HUES6 (cell line): ENCODE results near the gene FSCN2.
"Not testable (repeated sequence)": the region's sequence is repeated elsewhere in the genome, so short reads cannot be mapped to it uniquely, and the experiment has no call there.

Experiments
- H3K27ac ChIP-seq: 2 replicates; pipeline ENCODE4 v1.7.0; 2013; ENCODE audit warnings: low read depth, mild to moderate bottlenecking, low read length, inconsistent platforms
- H3K27me3 ChIP-seq: 2 replicates; pipeline ENCODE4 v1.6.1; 2013; ENCODE audit warnings: low read length; ENCODE audit not compliant: control insufficient read depth, insufficient read depth
- H3K36me3 ChIP-seq: 2 replicates; pipeline ENCODE4 v1.6.1; 2013; ENCODE audit warnings: low read length; ENCODE audit not compliant: control insufficient read depth, insufficient read depth
- H3K4me1 ChIP-seq: 2 replicates; pipeline ENCODE4 v1.6.1; 2013; ENCODE audit warnings: low read length; ENCODE audit not compliant: control insufficient read depth, insufficient read depth
- H3K4me3 ChIP-seq: 2 replicates; pipeline ENCODE4 v1.5.1; 2013; ENCODE audit warnings: low read depth, low read length
- H3K9ac ChIP-seq: one replicate; pipeline ENCODE4 v1.6.1; 2013; ENCODE audit warnings: mild to moderate bottlenecking, low read length
- H3K9me3 ChIP-seq: 2 replicates; pipeline ENCODE4 v1.6.1; 2013; ENCODE audit warnings: low read depth, low read length; ENCODE audit not compliant: control insufficient read depth, insufficient read depth

Gene FSCN2

GRCh38 chr17:81522491-81523401, 5.4 kb upstream of the FSCN2 start:
- Histone ChIP-seq H3K36me3 (no peaks in the 10 kb centered on the region), H3K4me1 (peaks cover 34% of the 10 kb centered on the region), H3K9ac (peak overlapping the region; percentile 46), H3K9me3 (no peaks in the 10 kb centered on the region), H3K27ac (no peak overlapping the region), H3K4me3 (no peak overlapping the region), H3K27me3 (peaks cover 36% of the 10 kb centered on the region)

DNA sequence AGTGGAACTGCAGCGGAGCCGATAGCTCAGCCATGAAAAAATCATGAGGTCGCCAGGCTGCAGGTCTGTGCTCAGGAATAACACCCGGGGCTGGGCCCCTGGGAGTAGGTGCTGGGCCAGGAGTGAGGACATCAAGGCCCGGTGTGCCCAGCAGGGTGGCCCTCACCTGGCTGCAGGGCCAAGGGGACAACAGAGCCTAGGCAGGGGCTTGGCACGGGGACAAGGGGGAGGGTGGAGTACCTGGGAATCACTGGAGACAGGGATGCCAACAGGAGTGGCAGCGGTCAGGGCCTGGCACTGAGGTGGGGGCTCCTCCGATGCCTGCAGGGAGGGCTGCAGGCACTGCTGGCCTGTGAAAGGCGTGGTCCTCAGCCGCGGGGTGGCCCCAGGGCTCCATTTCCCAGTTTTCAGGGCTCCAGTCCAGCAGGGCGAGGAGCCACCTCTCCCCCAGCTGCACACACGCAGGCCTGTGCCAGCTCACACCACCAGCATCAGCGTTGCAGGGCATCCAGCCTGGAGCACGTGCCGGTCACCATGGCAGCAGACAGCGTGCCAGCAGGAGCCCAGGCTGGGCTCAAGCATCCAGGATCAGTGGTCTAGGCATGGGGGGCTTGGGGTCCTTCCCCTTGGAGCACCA, 4.7 kb upstream of the FSCN2 start:
- Histone ChIP-seq H3K9me3 (no peaks in the 10 kb centered on the region), H3K4me1 (peaks cover 26% of the 10 kb centered on the region), H3K27me3 (peaks cover 30% of the 10 kb centered on the region), H3K9ac (peak overlapping the region; percentile 46), H3K36me3 (no peaks in the 10 kb centered on the region), H3K27ac (no peak overlapping the region), H3K4me3 (no peak overlapping the region)

DNA sequence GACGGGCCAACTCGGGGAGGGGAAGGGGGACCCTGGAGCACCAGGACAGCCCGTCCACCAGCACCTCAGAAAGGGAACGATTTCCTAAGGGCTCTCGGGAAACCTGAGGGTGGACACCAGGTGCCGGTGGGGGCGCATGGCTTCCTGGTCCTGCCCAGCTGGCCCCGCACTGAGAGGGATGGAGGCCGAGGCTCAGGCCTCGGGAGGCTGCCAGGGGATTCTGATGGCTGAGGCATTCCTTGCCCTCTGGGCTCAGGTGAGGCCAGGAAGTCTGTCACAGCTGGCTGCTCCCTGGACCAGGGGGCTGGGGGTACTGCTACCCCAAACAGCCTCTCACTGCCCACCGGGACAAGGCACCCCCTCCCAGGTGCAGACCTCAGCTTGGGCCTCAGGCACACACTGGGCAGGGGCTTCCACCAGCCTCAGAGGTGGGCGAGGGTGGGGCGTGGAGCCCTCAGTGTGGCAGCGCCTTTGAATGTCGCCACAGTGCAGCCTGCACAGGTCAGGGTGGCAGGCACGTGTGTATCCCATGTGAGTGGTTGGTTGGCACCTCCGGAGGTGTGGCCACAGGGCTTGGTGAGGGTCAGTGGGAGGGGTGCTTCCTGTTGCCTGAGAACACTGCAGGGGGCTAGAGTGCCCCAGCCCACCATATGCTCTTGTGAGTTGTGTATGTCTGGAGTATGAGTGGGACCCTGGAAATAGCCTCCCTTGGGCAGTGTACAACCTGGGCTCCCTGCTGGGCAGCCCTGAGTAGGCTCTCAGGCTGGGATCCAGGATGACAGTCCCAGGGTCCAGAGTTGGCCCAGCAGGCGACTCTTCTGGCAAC, 3.9 kb upstream of the FSCN2 start:
- Histone ChIP-seq H3K9ac (no peak overlapping the region), H3K27me3 (peaks cover 30% of the 10 kb centered on the region), H3K4me1 (peaks cover 21% of the 10 kb centered on the region), H3K36me3 (no peaks in the 10 kb centered on the region), H3K27ac (no peak overlapping the region), H3K9me3 (no peaks in the 10 kb centered on the region), H3K4me3 (no peak overlapping the region)

GRCh38 chr17:81524865-81525159, 3.4 kb upstream of the FSCN2 start:
- no peak overlapping the region for H3K4me3 ChIP-seq
- H3K4me1 ChIP-seq = peaks cover 18% of the 10 kb centered on the region
- no peaks in the 10 kb centered on the region for H3K9me3 ChIP-seq
- no peaks in the 10 kb centered on the region for H3K36me3 ChIP-seq
- no peak overlapping the region for H3K27ac ChIP-seq
- H3K9ac ChIP-seq = no peak overlapping the region
- peaks cover 27% of the 10 kb centered on the region for H3K27me3 ChIP-seq

- H3K36me3 ChIP-seq = no peaks in the 10 kb centered on the region
- H3K4me3 ChIP-seq = no peak overlapping the region
- H3K27me3 ChIP-seq = peaks cover 10% of the 10 kb centered on the region; the same call in 1 of the 2 replicates
- H3K9ac ChIP-seq = no peak overlapping the region
- H3K4me1 ChIP-seq = peaks cover 9% of the 10 kb centered on the region
- H3K27ac ChIP-seq = no peak overlapping the region
- peaks cover 11% of the 10 kb centered on the region; the same call in 1 of the 2 replicates for H3K9me3 ChIP-seq
Measured at GRCh38 chr17:81526662-81527571, 1.3 kb upstream of the FSCN2 start.

DNA sequence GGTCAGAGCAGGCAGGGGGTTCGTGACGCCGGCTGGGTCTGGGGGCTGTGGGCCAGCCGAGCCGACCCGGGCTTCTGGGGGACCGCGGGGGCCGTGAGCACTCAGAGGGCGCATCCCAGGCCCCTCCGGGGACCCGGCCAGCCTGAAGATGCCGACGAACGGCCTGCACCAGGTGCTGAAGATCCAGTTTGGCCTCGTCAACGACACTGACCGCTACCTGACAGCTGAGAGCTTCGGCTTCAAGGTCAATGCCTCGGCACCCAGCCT, 140 bp downstream of the FSCN2 start:
- H3K27me3 ChIP-seq = peaks cover 20% of the 10 kb centered on the region
- peaks cover 12% of the 10 kb centered on the region; the same call in 1 of the 2 replicates for H3K9me3 ChIP-seq
- H3K4me3 ChIP-seq = no peak overlapping the region
- H3K27ac ChIP-seq = no peak overlapping the region
- peaks cover 5% of the 10 kb centered on the region for H3K4me1 ChIP-seq
- H3K36me3 ChIP-seq = no peaks in the 10 kb centered on the region
- H3K9ac ChIP-seq = no peak overlapping the region

DNA sequence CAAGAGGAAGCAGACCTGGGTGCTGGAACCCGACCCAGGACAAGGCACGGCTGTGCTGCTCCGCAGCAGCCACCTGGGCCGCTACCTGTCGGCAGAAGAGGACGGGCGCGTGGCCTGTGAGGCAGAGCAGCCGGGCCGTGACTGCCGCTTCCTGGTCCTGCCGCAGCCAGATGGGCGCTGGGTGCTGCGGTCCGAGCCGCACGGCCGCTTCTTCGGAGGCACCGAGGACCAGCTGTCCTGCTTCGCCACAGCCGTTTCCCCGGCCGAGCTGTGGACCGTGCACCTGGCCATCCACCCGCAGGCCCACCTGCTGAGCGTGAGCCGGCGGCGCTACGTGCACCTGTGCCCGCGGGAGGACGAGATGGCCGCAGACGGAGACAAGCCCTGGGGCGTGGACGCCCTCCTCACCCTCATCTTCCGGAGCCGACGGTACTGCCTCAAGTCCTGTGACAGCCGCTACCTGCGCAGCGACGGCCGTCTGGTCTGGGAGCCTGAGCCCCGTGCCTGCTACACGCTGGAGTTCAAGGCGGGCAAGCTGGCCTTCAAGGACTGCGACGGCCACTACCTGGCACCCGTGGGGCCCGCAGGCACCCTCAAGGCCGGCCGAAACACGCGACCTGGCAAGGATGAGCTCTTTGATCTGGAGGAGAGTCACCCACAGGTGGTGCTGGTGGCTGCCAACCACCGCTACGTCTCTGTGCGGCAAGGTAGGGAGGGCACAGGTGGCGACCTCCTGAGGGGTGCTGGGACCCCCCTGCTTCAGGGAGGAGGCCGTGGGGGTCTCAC, 667 bp downstream of the FSCN2 start:
- Histone ChIP-seq H3K27me3 (peaks cover 25% of the 10 kb centered on the region), H3K36me3 (no peaks in the 10 kb centered on the region), H3K27ac (no peak overlapping the region), H3K9ac (no peak overlapping the region), H3K9me3 (peaks cover 12% of the 10 kb centered on the region; the same call in 1 of the 2 replicates), H3K4me1 (no peaks in the 10 kb centered on the region), H3K4me3 (no peak overlapping the region)

- H3K27me3 ChIP-seq = peaks cover 30% of the 10 kb centered on the region
- H3K9ac ChIP-seq = no peak overlapping the region
- H3K4me1 ChIP-seq = no peaks in the 10 kb centered on the region
- no peaks in the 10 kb centered on the region for H3K36me3 ChIP-seq
- peaks cover 12% of the 10 kb centered on the region; the same call in 1 of the 2 replicates for H3K9me3 ChIP-seq
- H3K4me3 ChIP-seq = no peak overlapping the region
- H3K27ac ChIP-seq = no peak overlapping the region
Measured at GRCh38 chr17:81529437-81529803, 1.2 kb downstream of the FSCN2 start.

DNA sequence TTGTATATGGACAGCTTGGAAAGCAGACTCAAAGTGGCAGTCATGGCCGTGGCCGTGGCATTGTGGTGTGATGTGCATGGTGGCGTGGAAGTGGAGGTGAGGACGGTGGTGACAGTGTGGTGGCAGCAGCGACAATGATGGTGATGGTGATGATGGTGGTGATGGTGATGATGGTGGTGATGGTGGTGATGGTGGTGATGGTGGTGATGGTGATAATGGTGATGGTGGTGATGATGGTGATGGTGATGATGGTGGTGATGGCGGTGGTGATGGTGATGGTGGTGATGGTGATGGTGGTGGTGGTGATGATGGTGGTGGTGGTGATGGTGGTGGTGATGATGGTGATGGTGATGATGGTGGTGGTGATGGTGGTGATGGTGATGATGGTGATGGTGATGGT, 2.8 kb downstream of the FSCN2 start:
- H3K27ac ChIP-seq, H3K36me3 ChIP-seq, H3K4me1 ChIP-seq, H3K9ac ChIP-seq, H3K4me3 ChIP-seq: not testable (repeated sequence)
- Histone ChIP-seq H3K27me3 (peaks cover 36% of the 10 kb centered on the region), H3K9me3 (peaks cover 12% of the 10 kb centered on the region; the same call in 1 of the 2 replicates)

- H3K27me3 ChIP-seq = peaks cover 42% of the 10 kb centered on the region
- H3K36me3 ChIP-seq, H3K9ac ChIP-seq, H3K4me3 ChIP-seq, H3K27ac ChIP-seq, H3K4me1 ChIP-seq: not testable (repeated sequence)
- H3K9me3 ChIP-seq = peaks cover 12% of the 10 kb centered on the region; the same call in 1 of the 2 replicates
Measured at GRCh38 chr17:81531998-81532404, 3.8 kb downstream of the FSCN2 start.
